Endothelial cell of umbilical vein (primary cell): ENCODE results near the gene ARHGEF5. TPM values are rescaled to one million over a fixed set of nuclear protein-coding genes. Genes with fewer than 3 reads are reported as not detected.
A peak's percentile ranks its signal among the peaks of the same experiment; 100 is the strongest.
"Not testable (repeated sequence)": the region's sequence is repeated elsewhere in the genome, so short reads cannot be mapped to it uniquely, and the experiment has no call there.

Source experiments
- Bru-seq: library from RNA; stranded (reverse); fragments of 400-500 nt; gene quantifications from one replicate; lab custom pipeline; 2021; lab: Mats Ljungman, UMichigan
- BruChase-seq, 2 experiments: library from RNA; stranded (reverse); fragments of 400-500 nt; gene quantifications; one replicate each; lab custom pipeline; 2021; lab: Mats Ljungman, UMichigan
- BruUV-seq: library from RNA; stranded (reverse); fragments of 400-500 nt; replicated peaks from 2 replicates; lab custom pipeline; 2021; lab: Mats Ljungman, UMichigan
- CTCF ChIA-PET: fragments of 300-600, 350-600 bp; sonication (Branson Sonifier 250); formaldehyde crosslinking; loops from one replicate; lab custom pipeline; 2021; ENCODE audit warnings: antibody characterized with exemption, inconsistent platforms; lab: Charles Lee
- POLR2A ChIA-PET: fragments of 300-600, 350-600 bp; sonication (Branson Sonifier 250); formaldehyde crosslinking; loops from one replicate; lab custom pipeline; 2021; ENCODE audit warnings: antibody characterized with exemption, inconsistent platforms; lab: Charles Lee
- DNase-seq: peaks from one replicate; pipeline ENCODE4 v3.0.0-alpha.2; 2011; ENCODE audit warnings: low read depth, low spot score
- FAIRE-seq: peaks from 2 replicates; lab custom pipeline; 2011; peaks lifted over from hg19 to GRCh38; lab: Jason Lieb, UNC
- H2AFZ ChIP-seq: 2 replicates; pipeline ENCODE4 v1.6.0; 2012; ENCODE audit warnings: low read depth, low read length, control low read depth, inconsistent platforms
- H3K27ac ChIP-seq: 2 replicates; pipeline ENCODE4 v1.5.1; 2011; ENCODE audit warnings: low read depth, mild to moderate bottlenecking, control low read depth, low read length, moderate library complexity; ENCODE audit not compliant: insufficient read depth
- H3K27me3 ChIP-seq, 2 experiments: 2 replicates each; pipeline versions ENCODE4 v1.6.0 to v1.6.1; 2011; ENCODE audit warnings: low read length in 2 of 2, mixed read lengths in 1 of 2; ENCODE audit not compliant: control insufficient read depth in 2 of 2, insufficient read depth in 2 of 2
- H3K36me3 ChIP-seq, 2 experiments: 2 replicates in 1 of 2; 3 replicates in 1 of 2; pipeline ENCODE4 v1.5.1; 2011; ENCODE audit warnings: low read length in 2 of 2, mild to moderate bottlenecking in 1 of 2, moderate library complexity in 1 of 2; ENCODE audit not compliant: control insufficient read depth in 2 of 2, insufficient read depth in 2 of 2; ENCODE audit errors: extremely low read depth in 1 of 2
- H3K4me1 ChIP-seq: 3 replicates; pipeline ENCODE4 v1.5.1; 2011; ENCODE audit warnings: mild to moderate bottlenecking, low read length; ENCODE audit not compliant: control insufficient read depth, insufficient read depth; ENCODE audit errors: extremely low read depth
- H3K4me2 ChIP-seq: 2 replicates; pipeline ENCODE4 v1.6.1; 2011; ENCODE audit warnings: low read length, control low read depth, mixed read lengths; ENCODE audit not compliant: insufficient read depth
- H3K4me3 ChIP-seq, 3 experiments: fragments of 200-600 bp in 1 of 3; sonication (generic), shearing (Covaris generic) in 1 of 3; replicated peaks in 1 of 3; 2 replicates each; pipeline ENCODE4 v1.5.1; 2011 to 2016; ENCODE audit warnings: control low read depth in 3 of 3, low read length in 3 of 3, mild to moderate bottlenecking in 2 of 3, inconsistent platforms in 1 of 3, low read depth in 1 of 3, moderate library complexity in 1 of 3; ENCODE audit not compliant: insufficient read depth in 1 of 3
- H3K79me2 ChIP-seq: 2 replicates; pipeline ENCODE4 v1.6.0; 2012; ENCODE audit warnings: low read length, inconsistent platforms; ENCODE audit not compliant: control insufficient read depth, insufficient read depth
- H3K9ac ChIP-seq: replicated peaks from 2 replicates; pipeline ENCODE3; 2011; ENCODE audit warnings: low read length, control low read depth; ENCODE audit not compliant: insufficient read depth; ENCODE audit errors: extremely low read depth
- H3K9me1 ChIP-seq: replicated peaks from 3 replicates; pipeline ENCODE4 v1.6.0; 2011; ENCODE audit warnings: mild to moderate bottlenecking, low read length; ENCODE audit not compliant: control insufficient read depth, insufficient read depth; ENCODE audit errors: extremely low read depth
- H3K9me3 ChIP-seq: replicated peaks from 2 replicates; pipeline ENCODE4 v1.5.1; 2012; ENCODE audit warnings: low read length, inconsistent platforms; ENCODE audit not compliant: control insufficient read depth, insufficient read depth
- H4K20me1 ChIP-seq: replicated peaks from 2 replicates; pipeline ENCODE3; 2011; ENCODE audit warnings: mild to moderate bottlenecking, low read length; ENCODE audit not compliant: control insufficient read depth, insufficient read depth; ENCODE audit errors: extremely low read depth
- dilution Hi-C: fragments of 300-500 bp; cut with MboI; formaldehyde crosslinking; loops from one replicate; pipeline ENCODE4 v1.15.0; 2019; ENCODE audit warnings: low sequenced_read_pairs; ENCODE audit not compliant: extremely low pct_ligation_motif_present
- intact Hi-C: fragments of 100-400 bp; cut with micrococcal nuclease; formaldehyde crosslinking; loops from one replicate; pipeline ENCODE4 v1.10.0; 2022
- long read RNA-seq: library from polyadenylated mRNA; stranded (forward); transcript quantifications from one replicate; pipeline ENCODE4 v2.0.0, GENCODE V29; 2021
- polyA minus RNA-seq, 3 experiments: library from RNA; depleted of rRNA, polyadenylated mRNA; stranded (reverse); fragments of >200 nt; gene quantifications; 1 replicate in 1 of 3; 2 replicates in 2 of 3; pipeline ENCODE4 v1.2.3, GENCODE V29; 2011
- polyA plus RNA-seq, 4 experiments: library from polyadenylated mRNA; depleted of rRNA in 3 of 4; stranded (reverse) in 3 of 4; unstranded in 1 of 4; fragments of >200 nt; gene quantifications; 2 replicates each; pipeline versions ENCODE4 v1.2.1 to v1.2.3, GENCODE V29; 2011 to 2012; ENCODE audit warnings: missing spikeins in 1 of 4
- total RNA-seq: library from RNA; stranded (reverse); gene quantifications from 2 replicates; pipeline ENCODE4 v1.2.3, GENCODE V29; 2021

Gene ARHGEF5
- total RNA-seq (0.88 and 1.5 TPM in 2 replicates), polyA plus RNA-seq (1.1 TPM in 2 replicates), polyA minus RNA-seq (0.92 and 1.3 TPM in 2 replicates), Bru-seq, nascent RNA (percentile 21 among the genes with signal in this experiment), BruChase-seq, experiment 1, labeled RNA remaining after a 6-hour chase (percentile 21 among the genes with signal in this experiment), BruChase-seq, experiment 2, labeled RNA remaining after a 2-hour chase (percentile 23 among the genes with signal in this experiment)
- polyA plus RNA-seq (2011; cell fraction: cytosol; rRNA removed) = 0.79 and 1.0 TPM in 2 replicates
- 1.6 and 2.0 TPM in 2 replicates for polyA plus RNA-seq (2011; cell fraction: nucleus; rRNA removed)
- polyA plus RNA-seq (2012) = 0.37 and 0.62 TPM in 2 replicates
- polyA minus RNA-seq (2011; cell fraction: cytosol; rRNA and poly(A)+ RNA removed) = 12.8 TPM
- polyA minus RNA-seq (2011; cell fraction: nucleus; rRNA and poly(A)+ RNA removed) = 1.2 and 1.3 TPM in 2 replicates
- long read RNA-seq = 0 reads

- BruUV-seq, H3K27ac ChIP-seq, H3K4me1 ChIP-seq, H3K9me3 ChIP-seq, H3K4me2 ChIP-seq, H2AFZ ChIP-seq, H3K9me1 ChIP-seq, intact Hi-C loops, DNase-seq, H3K79me2 ChIP-seq, CTCF ChIA-PET, POLR2A ChIA-PET, H3K36me3 ChIP-seq, H3K27me3 ChIP-seq, H3K4me3 ChIP-seq, dilution Hi-C loops, H3K9ac ChIP-seq, FAIRE-seq, H4K20me1 ChIP-seq: not testable (repeated sequence)
Measured at GRCh38 chr7:144355176-144355822, at the start of gene ARHGEF5. TSS of gene ARHGEF5 (plus strand) at chr7:144355402. CDS start at chr7:144362670, 7,268 bp downstream.

GRCh38 chr7:144309702-144310101 lies 45.5 kb upstream of the ARHGEF5 start:
- H3K4me3 ChIP-seq, FAIRE-seq, dilution Hi-C loops, H3K9me3 ChIP-seq, H2AFZ ChIP-seq, H3K36me3 ChIP-seq, CTCF ChIA-PET, intact Hi-C loops, H3K27me3 ChIP-seq, H3K4me2 ChIP-seq, H3K4me1 ChIP-seq, BruUV-seq, H3K79me2 ChIP-seq, H3K27ac ChIP-seq, H3K9me1 ChIP-seq, H3K9ac ChIP-seq, DNase-seq, H4K20me1 ChIP-seq, POLR2A ChIA-PET: not testable (repeated sequence)

GRCh38 chr7:144311218-144311617 lies 44.0 kb upstream of the ARHGEF5 start:
- H3K4me3 ChIP-seq, H3K79me2 ChIP-seq, H3K27me3 ChIP-seq, POLR2A ChIA-PET, dilution Hi-C loops, H3K4me1 ChIP-seq, H3K9me3 ChIP-seq, intact Hi-C loops, H3K9me1 ChIP-seq, DNase-seq, H3K9ac ChIP-seq, H3K27ac ChIP-seq, H2AFZ ChIP-seq, H4K20me1 ChIP-seq, FAIRE-seq, CTCF ChIA-PET, H3K4me2 ChIP-seq, BruUV-seq, H3K36me3 ChIP-seq: not testable (repeated sequence)

GRCh38 chr7:144311872-144312469 lies 43.2 kb upstream of the ARHGEF5 start, which contains the start of gene OR2A1:
TSS of gene OR2A1 (plus strand) at chr7:144312419. CDS start at chr7:144318125, 5,706 bp downstream.
- DNase-seq, H3K9ac ChIP-seq, H3K79me2 ChIP-seq, H3K27ac ChIP-seq, H3K4me2 ChIP-seq, H3K4me3 ChIP-seq, H4K20me1 ChIP-seq, POLR2A ChIA-PET, H3K9me1 ChIP-seq, FAIRE-seq, H3K27me3 ChIP-seq, H2AFZ ChIP-seq, BruUV-seq, H3K4me1 ChIP-seq, CTCF ChIA-PET, H3K36me3 ChIP-seq, intact Hi-C loops, H3K9me3 ChIP-seq, dilution Hi-C loops: not testable (repeated sequence)
